HG03097 (cell line): ENCODE data around the gene CHPF.

ENCODE experiments used
- ATAC-seq: cut with Tn5 transposase; IDR thresholded peaks from one replicate; pipeline ENCODE4 v1.9.1; 2021; ENCODE audit not compliant: unreplicated experiment, low FRiP score

CHPF gene, protein sequence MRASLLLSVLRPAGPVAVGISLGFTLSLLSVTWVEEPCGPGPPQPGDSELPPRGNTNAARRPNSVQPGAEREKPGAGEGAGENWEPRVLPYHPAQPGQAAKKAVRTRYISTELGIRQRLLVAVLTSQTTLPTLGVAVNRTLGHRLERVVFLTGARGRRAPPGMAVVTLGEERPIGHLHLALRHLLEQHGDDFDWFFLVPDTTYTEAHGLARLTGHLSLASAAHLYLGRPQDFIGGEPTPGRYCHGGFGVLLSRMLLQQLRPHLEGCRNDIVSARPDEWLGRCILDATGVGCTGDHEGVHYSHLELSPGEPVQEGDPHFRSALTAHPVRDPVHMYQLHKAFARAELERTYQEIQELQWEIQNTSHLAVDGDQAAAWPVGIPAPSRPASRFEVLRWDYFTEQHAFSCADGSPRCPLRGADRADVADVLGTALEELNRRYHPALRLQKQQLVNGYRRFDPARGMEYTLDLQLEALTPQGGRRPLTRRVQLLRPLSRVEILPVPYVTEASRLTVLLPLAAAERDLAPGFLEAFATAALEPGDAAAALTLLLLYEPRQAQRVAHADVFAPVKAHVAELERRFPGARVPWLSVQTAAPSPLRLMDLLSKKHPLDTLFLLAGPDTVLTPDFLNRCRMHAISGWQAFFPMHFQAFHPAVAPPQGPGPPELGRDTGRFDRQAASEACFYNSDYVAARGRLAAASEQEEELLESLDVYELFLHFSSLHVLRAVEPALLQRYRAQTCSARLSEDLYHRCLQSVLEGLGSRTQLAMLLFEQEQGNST

DNA sequence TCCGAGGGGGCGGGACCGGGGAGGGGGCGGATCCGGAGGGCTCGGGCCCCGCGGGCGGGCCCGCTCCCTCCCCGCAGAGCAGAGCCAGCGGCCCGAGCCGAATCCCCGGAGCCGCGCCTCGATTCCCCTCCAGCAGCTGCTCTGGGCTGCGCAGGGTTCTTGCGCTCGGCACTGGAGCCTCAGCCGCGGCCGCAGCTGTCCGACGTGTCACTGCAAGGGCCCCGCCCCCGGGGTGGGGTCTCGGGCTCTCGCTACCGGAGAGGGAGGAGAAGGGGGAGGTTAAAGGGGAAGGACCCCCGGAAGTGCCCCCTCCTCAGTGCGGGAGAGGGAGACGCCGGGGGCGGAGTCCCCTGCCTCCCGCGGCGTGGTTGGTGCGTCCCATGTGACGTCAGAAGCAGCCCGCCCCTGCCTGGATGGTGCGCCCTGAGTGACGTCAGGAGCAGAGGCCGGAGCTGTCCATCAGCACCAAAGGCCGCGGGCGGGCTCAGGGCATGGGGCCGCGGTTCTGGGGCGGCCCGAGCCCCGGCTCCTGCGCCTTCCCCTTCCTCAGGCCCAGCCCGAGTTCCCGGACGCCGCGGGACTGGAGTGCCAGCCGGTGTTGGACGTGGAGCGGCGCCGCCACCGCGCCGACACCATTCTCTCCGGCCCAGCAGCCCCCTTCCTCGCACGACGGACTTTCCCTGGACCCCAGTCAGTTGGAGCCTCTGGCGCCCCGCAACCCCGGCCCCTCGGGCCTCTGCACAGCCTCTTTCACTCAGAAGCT lies at the start of gene CHPF, which contains the start of gene TMEM198:
CHPF (minus strand) TSS at position 214 of the 763 bp plus-strand sequence. CDS start 271 bp downstream, outside the sequence.
TMEM198 (plus strand) TSS at position 433 of the 763 bp plus-strand sequence. CDS start 700 bp downstream, outside the sequence.
- peak; percentile 69 for ATAC-seq

GRCh38 chr2:219593154-219593553 lies 49.5 kb upstream of the CHPF start:
- no peak for ATAC-seq

GRCh38 chr2:219592736-219593135 lies 49.1 kb upstream of the CHPF start:
- no peak for ATAC-seq

DNA sequence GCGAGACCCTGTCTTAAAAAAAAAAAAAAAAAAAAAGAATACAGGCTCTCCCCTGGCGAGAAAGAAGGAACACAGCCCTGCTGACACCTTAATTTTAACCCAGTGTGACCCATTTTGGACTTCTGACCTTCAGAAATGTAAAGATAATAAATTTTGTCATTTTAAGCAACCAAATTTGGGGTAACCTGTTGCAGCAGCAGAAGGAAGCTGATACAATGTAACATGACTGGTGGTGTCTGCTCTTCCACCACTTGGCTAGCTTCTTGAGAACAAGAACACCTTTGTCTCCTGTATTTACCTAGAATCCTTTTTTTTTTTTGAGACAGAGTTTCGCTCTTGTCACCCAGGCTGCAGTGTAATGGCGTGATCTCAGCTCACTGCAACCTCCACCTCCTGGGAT lies 47.5 kb upstream of the CHPF start:
- no peak for ATAC-seq

GRCh38 chr2:219581346-219581745 lies 37.7 kb upstream of the CHPF start:
- ATAC-seq, result no peak

- no peak for ATAC-seq
Measured at GRCh38 chr2:219578811-219579613, 35.4 kb upstream of the CHPF start.

DNA sequence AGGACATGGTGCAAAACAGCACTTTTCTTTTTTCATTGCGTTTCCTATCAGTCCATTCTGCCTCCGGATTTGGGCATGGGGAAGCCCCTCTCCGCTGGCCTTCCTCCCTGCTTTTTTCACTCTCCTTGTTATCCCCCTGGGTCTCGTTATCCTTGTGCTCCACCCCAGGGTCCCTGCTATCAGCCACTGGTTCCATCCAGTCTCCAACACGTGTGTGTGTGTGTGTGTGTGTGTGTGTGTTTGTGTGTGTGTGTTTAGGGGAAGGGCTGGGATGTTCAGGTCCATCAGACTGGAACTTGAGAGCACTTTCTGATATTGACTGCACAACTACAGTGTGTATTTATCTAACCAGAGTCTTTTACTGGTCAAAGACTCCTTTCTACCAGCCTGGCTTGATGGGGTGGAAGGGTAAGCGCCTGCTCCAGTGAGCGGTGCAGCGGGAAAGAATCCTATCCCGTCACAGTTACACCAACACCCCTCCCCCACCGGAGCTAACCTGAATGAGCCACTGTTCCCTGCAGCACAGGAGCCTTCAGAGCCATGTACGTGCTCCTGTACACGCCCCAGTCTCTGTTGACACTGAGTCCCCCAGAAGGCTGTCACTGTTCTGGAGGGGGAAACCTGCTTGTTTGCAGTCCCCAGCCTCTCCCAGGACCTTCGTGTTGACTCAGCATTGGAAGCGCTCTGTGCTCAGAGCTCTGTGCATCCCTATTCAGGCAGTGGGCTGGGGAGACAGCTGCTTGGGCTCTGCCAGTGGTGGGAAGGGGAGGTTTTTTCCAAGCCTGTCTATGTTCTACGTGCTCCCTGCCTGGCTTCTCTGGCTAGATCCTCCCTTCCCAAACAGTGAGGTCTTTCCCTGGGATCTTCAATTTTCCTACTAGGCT lies 33.1 kb upstream of the CHPF start:
- no peak for ATAC-seq

DNA sequence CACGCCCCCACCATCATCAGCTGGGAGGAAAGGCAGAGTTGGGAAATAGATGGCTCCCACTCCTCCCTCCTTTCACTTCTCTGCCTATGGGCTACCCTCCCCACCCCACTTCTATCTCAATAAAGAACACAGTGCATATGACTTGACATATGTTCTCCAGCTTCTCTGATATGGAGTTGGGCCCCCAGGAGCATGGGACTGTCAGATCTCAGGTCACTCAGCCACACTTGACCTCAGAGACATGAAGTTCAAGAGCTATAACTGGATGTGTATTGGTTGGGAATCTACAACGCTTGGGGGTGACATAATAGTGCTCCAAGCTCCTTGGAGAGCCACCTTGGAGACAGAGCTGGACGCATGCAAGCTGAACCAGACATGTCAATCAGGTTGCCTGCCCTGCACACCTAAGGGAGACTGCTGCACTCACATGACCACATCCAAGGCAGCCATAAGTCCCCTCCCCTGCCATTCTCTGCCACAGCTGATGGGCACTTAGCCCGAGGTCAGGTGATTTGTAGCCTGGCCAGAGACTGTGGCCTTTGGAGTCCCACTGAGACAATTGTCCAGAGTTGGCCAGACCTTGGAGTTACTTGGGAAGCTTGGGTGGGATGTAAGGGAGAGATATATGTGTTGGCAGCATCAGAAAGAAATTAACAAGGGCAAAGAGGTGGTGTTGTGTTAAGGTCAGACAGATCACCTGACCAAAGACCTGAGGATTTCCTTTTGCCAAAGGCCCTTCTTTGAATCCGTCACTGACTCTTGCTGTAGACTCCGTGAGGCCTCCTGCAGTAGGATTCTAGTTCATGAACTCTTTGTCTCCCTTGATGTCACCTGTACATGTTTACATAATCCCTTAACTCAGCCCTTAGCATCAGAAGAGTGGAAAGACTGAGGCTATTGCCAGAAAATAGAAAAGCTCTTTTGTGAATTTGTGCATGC lies 32.2 kb upstream of the CHPF start:
- ATAC-seq, result no peak

DNA sequence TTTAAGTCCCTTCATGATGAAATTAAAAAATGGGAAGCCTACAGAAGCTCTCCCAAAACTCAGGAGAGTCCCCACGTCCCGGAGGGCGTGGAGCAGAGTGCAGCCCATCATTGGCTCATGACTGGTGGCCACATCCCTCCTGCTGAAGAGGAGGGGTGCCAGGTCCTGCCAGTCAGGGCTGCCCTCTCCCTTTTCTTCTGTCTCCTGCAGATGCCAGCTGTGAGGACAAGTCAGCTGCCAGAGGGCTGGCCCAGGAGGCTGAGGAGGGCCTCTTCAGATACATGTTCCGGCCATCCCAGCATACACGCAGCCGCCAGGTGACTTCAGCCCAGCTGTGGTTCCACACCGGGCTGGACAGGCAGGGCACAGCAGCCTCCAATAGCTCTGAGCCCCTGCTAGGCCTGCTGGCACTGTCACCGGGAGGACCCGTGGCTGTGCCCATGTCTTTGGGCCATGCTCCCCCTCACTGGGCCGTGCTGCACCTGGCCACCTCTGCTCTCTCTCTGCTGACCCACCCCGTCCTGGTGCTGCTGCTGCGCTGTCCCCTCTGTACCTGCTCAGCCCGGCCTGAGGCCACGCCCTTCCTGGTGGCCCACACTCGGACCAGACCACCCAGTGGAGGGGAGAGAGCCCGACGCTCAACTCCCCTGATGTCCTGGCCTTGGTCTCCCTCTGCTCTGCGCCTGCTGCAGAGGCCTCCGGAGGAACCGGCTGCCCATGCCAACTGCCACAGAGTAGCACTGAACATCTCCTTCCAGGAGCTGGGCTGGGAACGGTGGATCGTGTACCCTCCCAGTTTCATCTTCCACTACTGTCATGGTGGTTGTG lies 31.1 kb upstream of the CHPF start:
- ATAC-seq, result no peak

- no peak for ATAC-seq
Measured at GRCh38 chr2:219573166-219573565, 29.6 kb upstream of the CHPF start.

DNA sequence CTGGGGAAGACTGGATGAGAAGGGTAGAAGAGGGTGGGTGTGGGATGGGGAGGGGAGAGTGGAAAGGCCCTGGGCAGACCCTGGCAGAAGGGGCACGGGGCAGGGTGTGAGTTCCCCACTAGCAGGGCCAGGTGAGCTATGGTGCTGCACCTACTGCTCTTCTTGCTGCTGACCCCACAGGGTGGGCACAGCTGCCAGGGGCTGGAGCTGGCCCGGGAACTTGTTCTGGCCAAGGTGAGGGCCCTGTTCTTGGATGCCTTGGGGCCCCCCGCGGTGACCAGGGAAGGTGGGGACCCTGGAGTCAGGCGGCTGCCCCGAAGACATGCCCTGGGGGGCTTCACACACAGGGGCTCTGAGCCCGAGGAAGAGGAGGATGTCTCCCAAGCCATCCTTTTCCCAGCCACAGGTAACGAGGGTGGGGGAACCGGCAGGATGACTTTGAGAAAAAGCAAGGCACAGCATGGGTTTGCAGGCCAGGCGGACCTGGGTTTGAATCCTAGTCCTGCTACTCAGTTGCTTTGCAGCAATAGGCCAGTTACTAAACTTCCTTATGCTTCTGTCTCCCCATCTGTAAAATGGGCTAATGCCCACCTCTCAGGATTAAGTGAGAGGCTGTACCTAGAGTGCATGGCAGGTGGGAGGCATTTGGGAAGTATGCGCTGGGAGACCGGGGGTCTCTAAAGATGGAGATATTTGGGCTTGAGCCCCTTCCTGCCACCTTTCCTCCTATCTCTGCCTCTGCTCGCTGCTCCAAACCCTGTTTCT lies 28.8 kb upstream of the CHPF start, which contains the start of gene INHA:
INHA (plus strand) TSS at position 74 of the 765 bp plus-strand sequence; CDS start at position 139, 65 bp downstream.
- ATAC-seq, result no peak

- no peak for ATAC-seq
Measured at GRCh38 chr2:219571311-219572236, 28.0 kb upstream of the CHPF start, which contains the start of gene OBSL1. Gene OBSL1 (minus strand): TSS chr2:219571539. CDS start chr2:219571232, 307 bp downstream.

DNA sequence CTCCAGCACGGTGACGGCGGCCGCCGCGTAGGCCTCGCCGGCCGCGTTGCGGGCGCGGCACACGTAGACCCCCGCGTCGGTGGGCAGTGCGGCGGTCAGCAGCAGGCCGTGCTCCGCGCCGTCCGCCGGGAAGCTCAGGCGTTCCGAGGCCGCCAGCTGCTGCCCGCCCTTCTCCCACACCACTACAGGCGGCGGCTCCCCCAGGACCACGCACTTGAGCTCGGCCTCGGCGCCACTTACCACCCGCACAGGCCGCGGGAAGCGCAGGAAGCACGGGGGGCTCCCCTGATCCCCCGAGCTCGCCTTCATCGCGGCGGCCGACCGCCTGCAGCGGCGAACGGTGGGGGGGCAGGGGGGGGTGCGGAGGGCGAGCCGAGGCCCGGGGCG lies 27.3 kb upstream of the CHPF start:
- ATAC-seq, result no peak

DNA sequence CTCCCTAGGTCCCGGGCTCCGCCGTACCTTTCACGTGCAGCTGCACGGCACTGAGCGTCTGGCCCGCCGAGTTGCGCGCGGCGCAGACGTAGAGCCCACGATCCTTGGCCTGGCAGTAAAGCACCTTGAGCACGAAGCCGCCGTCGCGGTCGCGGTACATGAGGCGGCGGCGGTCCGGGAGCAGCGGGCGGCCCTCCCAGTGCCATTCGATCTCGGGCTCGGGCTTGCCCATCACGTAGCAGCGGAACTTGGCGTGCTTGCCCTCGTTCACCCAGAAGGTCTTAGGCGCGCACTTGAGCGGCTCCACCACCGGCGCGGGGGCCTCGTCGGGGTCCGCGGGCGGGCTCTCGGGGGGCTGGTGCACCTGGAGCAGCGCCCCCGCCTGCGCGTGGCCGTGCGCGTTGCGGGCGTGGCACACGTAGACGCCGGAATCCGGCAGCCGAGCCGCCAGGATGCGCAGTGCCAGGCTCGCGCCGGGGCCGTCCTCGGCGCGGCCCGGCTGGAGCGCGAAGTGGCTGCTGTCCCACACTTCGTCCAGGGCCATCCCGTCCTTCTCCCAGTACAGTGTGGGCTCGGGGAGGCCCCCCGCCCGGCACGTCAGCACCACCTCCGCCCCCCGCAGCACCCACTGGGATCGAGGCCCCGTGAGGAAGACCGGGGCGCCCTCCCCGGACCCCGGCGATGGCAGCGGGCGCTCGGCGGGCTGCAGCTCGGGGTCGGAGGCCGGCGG lies 26.8 kb upstream of the CHPF start:
- no peak for ATAC-seq

DNA sequence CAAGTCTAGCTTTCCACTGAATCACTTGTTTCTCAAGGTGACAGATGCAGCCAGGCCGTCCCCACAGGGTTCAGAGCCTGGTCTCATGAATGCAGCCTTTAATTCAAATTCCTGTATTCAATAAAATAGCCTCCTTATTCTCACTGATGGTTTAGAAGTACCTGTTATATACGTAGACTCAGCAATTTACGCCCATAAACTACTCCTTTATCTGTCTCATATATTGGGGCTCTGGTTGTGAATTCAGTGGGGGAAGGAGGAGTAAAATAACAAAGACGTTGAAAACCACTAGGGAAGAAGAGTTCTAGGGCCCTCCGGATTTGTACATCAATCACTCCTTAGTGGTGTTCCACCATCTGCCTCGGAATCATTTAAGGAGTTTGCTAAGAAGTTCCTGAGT lies 26.0 kb upstream of the CHPF start:
- no peak for ATAC-seq
